DMS 273 (cell line): ENCODE results near the gene PKLR.
"Not testable (repeated sequence)": the region's sequence is repeated elsewhere in the genome, so short reads cannot be mapped to it uniquely, and the experiment has no call there.

Experiments
- DNase-seq: peaks from one replicate; lab custom pipeline; 2025; ENCODE audit not compliant: unreplicated experiment; lab: John Stamatoyannopoulos, UW

The PKLR gene

DNA sequence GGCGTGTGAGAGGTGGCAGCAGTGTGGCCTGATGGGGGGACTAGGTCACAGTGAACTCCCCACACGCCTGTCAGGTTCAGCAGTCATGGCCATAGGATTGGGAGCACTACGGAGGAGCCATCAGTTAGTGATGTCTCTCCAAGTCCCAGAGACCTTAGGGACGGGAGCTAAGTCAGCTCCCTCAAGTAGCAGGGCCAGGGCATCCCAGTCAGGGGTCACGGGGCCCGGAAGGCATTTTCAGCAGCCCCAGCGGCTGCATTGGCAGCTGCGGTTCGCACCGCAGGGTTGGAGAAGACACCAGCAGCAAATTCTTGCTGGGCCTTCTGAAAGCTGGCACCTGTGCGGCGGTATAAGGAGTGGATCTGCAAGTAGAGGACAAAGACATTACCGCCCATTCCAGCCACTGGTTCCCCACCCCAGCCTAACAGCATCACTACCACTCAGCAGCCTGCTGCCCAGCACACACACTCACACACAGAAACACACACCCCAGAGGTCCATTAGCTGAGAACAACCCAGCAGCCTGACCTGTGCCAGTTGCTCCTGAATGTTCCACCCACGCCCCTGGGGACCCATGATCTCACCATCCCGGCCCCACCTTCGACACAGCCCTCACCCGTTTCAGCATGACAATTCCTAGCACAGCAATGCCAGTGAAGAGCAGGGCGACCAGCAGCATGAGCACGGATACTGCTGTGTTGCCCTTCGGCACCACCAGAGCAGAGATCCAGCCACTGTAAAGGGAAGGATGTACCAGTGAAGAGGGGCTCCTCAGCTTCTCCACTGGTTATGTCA is 45.0 kb downstream of the PKLR start:
- peak; percentile 52 for DNase-seq

DNA sequence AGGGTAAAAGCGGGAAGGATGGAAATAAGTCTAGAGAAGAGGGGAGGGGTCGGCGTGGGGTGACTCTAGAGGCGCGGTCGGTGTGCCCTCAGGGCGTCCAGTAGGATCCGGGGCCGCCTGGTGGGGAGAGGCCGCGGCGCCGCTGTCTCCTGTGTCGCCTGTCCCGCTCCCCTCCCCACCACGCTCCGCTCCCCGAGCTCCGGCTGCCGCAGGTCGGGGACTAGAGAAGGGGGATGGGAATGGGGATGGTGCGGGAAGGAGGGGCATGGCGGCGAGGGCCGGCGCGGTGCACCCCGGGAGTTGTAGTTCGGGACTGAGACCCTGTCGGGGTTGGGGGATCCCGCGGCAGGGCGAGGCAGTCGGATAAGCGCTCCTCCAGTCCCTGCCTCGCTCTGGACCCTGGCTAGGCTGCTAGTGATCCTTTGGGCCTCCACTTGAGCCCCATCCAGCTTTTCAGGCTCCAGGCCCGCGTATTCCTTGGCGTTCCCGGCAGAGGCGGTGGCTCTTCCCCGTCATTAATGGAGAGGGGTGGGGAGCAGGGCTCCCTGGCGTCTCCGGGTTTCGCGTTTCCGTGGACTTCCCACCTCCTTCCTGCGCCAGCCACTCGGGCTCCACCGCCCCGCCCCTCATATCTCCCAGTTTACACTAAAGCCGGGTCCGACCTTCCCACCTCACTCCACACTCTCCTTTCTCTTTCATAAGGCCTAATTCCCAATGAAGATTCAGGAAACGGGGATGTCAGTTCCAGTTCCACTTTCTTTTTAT is 45.8 kb downstream of the PKLR start, which contains the start of gene ENTREP3:
Gene ENTREP3 (minus strand): TSS at position 241 of the 765 bp plus-strand sequence. CDS start 606 bp downstream, outside the sequence.
- peak; percentile 93 for DNase-seq

DNA sequence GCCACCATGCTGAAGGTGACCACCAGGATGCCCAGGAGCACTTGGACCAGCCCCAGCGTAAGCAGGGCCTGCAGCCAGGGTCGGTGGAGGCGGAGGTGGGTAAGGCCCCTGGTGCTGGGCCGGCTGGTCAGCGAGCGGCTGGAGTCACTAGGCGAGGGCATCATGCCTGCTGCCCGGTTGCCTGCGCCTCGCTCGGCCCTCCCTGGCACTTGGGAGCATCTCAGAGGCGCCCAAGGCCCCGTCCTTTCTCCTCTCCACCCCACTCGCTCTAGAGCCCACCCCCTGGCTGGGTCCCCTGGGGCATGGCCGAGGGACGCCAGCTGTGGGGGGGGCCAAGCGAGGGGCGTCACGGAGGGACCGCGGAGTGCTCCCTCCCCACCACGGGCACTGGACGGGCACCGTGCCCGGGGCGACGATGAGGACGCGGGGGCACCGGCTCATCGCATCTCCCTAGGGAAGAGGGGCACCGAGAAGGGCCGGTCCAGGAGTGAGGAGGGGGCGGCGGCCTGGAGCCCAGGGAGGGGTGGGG is 46.5 kb downstream of the PKLR start:
- peak; percentile 62 for DNase-seq

DNA sequence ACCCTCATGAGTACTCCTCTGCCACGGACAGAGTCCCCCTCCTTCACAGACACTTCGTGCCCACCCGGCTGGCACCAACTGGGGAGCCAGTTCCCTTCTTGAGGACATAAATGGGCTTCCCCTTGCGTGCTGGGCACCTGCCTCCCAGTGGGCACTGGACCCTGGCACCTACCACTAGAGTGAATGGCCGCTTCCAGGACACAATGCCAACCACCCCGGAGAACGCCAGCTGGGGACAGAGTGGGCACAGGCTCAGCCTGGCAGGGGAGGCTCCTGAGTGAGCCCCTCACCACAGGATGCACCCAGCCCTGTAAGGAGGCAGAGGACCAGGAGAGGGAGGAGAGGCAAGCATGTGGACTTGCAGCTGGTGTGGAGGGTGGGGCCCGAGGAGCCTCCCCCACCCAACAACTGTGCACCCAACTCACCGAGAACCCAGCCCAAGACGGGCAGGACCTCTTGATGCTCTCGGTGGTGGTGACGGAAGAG is 47.0 kb downstream of the PKLR start:
- peak; percentile 48 for DNase-seq

DNA sequence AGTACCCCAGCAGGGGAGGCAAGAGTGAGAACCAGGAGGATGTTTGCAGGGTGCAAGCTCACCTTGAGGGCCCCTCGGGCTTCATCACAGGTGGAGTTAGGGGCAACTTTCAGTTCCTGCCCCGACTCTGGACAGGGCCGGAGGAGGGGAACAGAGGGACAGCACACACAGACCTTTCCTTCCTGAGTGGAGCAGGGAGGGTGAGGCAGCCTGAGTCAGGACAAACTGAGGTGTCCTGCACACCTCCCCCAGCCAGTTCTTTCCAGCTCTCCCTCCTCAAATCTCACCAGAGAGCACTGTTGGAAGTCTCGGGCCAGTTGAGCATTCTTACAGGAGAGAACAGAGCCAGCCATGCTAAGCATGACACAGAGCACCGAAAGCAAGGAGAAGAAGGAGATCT is 47.4 kb downstream of the PKLR start:
- DNase-seq, result no peak

DNA sequence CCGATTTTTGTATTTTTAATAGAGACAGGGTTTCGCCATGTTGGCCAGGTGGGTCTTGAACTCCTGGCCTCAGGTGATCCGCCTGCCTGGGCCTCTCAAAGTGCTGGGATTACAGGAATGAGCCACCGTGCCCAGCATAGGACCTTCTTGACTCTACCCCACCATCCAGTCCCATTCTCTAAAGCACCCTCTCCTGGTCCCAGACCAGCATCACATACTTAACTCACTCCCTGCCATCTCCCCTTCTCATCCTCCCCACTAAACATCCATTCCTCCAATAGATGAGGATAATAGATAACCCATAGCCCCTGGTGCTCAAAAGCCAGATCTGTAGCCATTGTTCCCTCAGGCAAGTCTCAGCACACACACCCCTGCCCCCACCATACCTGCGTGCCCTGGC is 48.0 kb downstream of the PKLR start:
- no peak for DNase-seq

DNA sequence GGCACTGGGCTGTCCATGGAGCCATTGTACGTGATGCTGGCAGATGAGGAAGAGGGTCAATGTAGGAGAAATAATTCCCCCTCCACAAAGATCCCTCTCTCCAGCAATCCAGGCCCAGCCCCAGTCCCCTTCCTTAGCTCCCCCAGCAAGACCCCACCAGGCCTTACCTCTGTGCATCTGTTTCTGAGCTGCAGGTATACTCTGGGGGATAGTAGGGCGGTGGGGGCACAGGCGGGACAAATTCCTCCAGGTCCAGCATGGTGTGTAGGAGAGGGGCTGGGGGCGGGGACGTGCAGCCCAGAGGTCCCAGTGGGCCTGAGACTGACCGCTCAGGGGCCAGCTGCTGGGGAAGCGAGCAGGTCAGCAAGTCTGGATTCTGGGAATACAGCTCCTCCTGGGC is 49.7 kb downstream of the PKLR start:
- no peak for DNase-seq

DNA sequence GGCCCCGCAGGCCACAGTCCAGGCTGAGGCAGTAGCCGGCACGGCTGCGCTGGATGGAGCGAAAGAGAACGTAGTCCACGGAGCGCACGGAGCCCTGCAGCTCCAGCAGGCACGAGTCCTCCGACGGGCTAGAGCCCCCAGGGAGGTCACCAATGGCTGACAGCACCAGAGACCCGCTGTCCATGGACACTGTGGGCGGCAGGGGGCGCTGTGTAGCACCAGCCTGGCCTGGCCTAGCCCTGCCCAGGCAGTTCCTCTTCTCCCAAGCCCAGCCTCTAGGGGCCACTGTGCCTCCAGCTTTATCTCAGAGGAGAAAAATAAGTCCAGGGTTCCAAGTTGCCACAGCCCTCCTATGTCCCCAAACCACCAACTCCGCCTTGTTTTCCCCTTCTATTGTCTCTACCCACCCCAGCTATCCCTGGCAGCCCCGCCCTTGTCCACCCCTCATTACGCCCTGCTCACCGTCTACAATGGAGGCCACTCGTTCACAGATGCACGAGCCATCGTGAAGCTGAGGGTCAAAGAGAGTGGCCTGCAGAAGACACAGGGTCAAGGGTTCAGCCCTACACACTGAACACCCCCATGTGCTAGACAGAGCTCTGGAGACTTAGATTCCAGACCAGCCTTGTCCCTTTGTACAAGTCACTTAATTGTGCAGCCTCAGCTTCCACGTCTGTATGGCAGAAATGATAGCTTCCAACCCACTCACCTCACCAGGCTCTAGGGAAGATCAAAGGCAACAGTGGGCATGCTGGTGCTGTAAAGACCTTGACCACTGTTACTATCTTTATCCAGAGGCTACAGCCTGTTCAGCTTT is 50.4 kb downstream of the PKLR start:
- DNase-seq, result peak; percentile 97

DNA sequence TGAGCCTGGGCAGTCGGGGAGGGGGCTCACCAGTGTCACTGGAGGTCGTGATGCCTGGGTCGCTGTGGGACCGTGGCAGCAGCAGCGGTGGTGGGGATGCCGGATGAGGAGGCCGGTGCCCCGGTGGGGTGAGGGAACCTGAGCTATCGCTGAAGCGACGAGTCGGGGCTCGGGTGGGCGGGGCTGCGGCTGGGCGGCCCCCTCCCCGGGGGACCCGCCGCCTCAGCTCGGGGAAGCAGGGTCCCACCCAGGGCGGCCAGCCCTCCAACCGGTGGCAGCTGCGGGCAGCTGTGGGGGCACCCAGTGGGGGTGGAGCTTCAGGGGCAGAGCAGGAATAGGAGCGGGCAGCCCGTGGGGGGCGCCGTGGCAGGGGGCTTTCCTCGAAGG is 51.0 kb downstream of the PKLR start:
- no peak for DNase-seq

DNA sequence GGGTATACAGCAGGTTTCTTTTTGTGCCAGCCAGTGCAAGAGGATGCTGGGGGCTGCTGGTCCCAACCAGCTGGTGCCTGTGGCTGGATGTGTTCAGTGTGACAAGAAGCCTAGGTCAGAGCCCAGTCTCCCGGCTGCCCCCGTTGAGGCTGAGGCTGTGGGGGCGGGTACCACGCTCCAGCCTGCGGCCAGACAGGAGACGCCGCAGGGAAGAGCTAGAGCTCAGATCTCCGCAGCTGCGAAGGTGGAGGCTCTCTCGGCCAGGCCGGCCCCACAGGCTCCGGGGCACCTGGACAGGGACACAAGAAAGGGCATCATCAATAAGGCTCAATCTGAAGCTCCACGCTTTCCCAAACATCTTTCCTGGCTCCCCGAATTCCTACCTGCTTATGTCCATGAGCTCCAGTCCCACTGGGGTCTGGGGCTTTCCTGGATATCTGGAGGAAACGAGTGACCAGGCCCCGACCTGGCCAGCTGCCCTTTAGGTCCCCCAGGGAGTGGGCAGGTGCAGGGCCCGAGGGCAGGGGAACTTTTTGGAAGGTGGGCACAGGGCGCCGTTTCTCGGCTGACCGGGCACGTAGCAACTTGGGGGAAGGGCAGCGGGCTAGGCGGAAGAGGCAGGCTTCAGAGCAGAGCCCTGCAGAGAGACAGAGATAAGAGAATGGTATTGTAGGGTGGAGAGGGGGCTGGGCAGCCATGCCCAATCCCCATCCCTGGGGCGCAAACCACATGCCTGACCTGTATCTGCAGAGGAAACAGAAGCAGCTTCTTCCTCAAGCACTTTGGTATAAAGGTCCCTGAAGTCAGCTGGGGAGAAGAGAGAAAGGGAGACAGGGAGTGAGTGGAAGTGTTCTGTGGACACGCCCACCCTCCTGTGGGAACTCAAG is 53.3 kb downstream of the PKLR start:
- DNase-seq, result no peak

DNA sequence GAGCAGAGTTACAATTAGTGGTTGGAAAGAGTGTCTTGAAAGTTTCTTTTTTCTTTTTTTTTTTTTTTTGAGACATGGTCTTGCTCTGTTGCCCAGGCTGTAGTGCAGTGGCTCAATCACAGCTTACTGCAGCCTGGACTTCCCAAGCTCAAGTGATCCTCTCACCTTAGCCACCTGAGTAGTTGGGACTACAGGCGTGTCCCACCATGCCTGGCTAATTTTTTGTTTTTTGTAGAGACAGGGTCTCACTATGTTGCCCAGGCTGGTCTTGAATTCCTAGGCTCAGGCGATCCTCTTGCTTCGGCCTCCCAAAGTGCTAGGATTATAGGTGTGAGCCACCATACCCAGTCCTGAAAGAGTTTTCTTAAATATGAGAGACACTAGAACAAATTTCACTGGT is 54.4 kb downstream of the PKLR start:
- not testable (repeated sequence) for DNase-seq

DNA sequence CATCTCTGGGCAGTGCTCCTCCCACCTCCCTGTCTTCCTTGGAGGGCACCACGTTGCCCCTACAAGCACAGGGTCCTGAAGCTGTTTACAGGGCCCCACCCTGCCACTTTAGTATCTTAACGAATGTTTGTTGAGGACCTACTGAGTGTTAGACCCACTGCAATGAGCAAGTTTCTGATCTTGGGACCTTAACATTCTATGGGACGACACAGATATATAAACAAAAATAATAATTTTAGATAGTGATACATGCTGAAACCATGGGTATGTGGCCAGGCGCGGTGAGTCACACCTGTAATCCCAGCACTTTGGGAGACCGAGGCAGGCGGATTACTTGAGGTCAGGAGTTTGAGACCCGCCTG is 56.1 kb downstream of the PKLR start:
- no peak for DNase-seq

DNA sequence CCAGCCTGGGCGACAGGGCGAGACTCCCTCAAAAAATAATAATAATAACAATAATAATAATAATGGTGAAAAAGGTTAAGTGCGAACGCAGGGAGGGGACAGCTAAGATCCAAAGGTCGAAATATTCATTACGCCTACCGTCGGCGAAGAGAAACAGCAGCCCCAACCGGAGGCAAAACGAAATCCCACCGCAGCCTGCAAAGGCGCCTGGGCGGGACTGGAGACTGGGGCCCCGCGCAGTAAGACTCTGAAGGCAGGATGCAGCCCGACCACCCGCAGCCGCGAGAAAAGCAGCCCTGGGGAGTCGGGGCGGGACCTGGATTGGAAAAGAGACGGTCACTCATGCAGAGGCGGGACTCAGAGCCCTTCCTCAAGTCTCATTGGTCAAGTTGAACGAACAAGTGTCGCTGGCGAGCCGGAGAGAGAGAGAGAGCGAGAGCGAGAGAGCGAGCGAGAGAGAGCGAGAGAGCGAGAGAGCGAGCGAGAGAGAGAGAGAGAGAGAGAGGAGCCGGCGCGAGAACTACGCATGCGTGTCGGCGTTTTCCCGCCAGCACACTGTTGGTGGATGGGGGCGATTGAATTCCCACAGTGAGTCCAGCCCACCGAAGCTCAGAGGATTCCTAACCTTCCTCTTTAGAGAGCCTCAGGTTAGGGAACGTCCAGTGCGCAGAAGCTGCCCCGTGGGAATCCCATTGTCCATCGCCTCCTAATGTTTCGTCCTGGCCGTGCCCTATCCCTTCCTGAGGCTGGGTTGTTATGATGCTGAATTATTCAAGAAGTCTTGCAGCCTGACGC is 56.7 kb downstream of the PKLR start:
- peak; percentile 100 for DNase-seq

DNA sequence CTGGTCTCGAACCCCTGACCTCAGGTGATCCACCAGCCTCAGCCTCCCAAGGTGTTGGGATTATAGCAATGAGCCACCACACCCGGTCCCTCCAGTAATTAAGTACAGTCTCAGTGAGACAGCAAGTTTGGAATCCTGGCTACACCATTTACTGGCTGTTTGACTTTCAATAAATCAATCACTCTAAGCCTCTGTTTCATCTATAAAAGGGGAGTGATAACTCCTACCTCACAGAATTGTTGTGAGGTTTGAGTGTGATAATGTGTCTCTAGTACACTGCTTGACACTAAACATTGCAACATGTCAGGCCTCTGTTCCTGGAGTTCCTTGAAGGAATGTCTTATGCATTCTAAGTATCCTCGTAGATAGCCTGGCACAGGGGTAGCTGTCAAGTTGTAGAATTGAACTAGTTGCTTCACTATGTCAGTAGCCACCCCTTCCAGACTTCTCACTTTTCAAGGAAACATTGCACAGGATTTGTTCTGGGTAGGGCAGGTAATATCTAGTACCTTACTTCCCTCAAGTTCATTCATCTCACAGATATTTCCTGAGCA is 58.4 kb downstream of the PKLR start:
- no peak for DNase-seq

DNA sequence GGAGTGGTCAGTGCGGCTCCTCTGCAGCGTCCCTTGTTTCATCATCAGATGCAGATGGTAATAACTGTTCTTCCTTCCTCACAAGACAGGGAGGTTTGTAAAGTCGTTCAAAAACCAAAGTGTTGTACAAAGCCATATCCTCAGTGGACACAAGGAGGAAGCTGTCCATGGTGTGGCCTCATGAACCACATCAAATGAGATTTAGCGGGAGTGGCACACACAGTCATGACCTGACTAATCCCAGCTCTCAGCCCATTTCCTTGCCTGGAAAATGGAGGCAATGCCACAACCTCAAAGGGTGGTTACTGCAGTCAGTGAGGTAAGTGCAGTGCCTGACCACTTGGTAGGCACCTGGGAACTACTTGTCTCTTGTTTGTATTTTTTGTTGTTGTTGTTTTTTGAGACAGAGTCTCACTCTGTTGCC is 59.4 kb downstream of the PKLR start:
- no peak for DNase-seq

DNA sequence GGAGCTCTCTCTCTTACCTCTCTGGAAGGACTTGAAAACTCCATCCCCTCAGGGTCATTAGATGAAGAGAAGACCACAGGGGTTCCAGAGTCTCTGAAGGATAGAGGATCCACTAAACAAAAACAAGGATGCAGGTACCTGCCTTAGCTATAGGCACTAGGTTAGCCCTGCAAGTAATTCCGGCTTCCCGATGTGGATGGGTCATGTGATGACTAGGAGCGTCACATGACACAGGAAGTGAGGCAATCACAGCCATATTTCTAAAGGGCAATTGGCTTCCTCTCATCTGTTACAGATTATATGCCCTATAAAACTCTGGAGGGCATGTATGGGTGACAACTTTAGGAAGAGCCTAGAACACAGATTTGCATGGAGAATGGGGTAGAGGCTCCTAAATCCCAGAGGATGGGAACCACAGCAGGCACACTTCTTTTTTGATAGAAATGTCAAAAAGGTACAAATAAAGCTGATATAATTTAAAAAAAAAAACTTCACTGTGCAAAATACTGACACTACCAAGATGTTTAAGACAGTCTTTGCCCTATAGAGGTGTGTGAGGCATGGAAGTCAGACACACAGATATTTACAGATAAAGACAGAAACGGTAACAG is 60.1 kb downstream of the PKLR start:
- peak; percentile 91 for DNase-seq
